SK-N-MC (cell line): ENCODE results near the gene TP73.

Experiments used
- DNase-seq: peaks from one replicate; pipeline ENCODE4 v3.0.0-alpha.2; 2011; ENCODE audit warnings: low read depth, low spot score
- H3K27ac ChIP-seq: fragments of 200-600 bp; sonication (generic); 2 replicates; pipeline ENCODE4 v1.5.1; 2016; ENCODE audit warnings: mixed run types
- H3K36me3 ChIP-seq: fragments of 200-600 bp; sonication (generic); 2 replicates; pipeline ENCODE4 v1.6.1; 2017; ENCODE audit warnings: antibody characterized with exemption, low read length, mixed read lengths; ENCODE audit not compliant: insufficient read depth
- H3K4me3 ChIP-seq: fragments of 200-600 bp; sonication (generic); 2 replicates; pipeline ENCODE4 v1.5.1; 2016
- H3K9ac ChIP-seq: fragments of 200-600 bp; sonication (generic); 2 replicates; pipeline ENCODE4 v1.8.0; 2017; ENCODE audit warnings: mixed run types, mixed read lengths; ENCODE audit not compliant: insufficient read length
- H3K9me3 ChIP-seq: fragments of 200-600 bp; sonication (generic); 2 replicates; pipeline ENCODE4 v1.6.1; 2017; ENCODE audit warnings: low read depth, mild to moderate bottlenecking, antibody characterized with exemption, low read length, moderate library complexity, mixed read lengths
- EZH2 ChIP-seq: fragments of 200-600 bp; sonication (generic); IDR thresholded peaks from one replicate; pipeline ENCODE4 v1.6.1; 2017; ENCODE audit warnings: antibody characterized with exemption
- FOXP2 ChIP-seq: optimal IDR thresholded peaks from 2 replicates; pipeline ENCODE3; 2011; ENCODE audit warnings: mild to moderate bottlenecking, moderate library complexity; ENCODE audit not compliant: insufficient read depth; ENCODE audit errors: extremely low read length, control extremely low read depth
- POLR2AphosphoS5 ChIP-seq: IDR thresholded peaks from 2 replicates; pipeline ENCODE4 v1.6.1; 2012; ENCODE audit warnings: mild to moderate bottlenecking, low read depth, low read length, borderline replicate concordance

TP73 gene

DNA sequence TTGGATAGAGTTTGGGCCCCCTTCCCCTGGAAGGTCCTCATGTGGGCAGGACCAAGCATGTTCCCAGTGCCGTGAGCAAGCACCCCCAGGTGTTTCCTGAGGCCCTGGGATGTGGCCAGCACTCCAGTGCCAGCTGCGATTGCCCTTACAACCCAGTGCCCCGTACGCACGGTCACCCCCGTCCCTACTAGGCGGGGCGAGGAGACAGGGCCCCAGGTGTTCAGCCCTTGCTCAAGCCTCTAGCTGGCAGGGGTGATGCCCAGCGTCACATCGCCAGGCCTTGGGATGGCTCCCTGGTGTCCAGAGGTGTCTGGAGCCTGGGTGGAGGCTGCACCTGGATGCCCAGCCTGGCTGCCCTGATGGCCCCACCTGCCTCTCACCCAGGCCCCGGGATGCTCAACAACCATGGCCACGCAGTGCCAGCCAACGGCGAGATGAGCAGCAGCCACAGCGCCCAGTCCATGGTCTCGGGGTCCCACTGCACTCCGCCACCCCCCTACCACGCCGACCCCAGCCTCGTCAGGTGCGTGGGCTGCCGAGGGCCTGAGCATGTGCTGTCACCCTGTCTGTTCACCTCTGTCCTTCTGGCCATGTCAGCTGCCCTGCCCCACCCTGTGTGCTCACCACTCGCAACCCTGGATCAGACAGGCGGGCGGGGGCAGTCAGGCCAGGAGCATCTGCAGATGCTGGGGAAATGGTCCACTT lies 78.4 kb downstream of the TP73 start:
- DNase-seq = no peak
- Histone ChIP-seq H3K27ac (no peak overlapping the region), H3K36me3 (no peaks in the 10 kb centered on the region)

DNA sequence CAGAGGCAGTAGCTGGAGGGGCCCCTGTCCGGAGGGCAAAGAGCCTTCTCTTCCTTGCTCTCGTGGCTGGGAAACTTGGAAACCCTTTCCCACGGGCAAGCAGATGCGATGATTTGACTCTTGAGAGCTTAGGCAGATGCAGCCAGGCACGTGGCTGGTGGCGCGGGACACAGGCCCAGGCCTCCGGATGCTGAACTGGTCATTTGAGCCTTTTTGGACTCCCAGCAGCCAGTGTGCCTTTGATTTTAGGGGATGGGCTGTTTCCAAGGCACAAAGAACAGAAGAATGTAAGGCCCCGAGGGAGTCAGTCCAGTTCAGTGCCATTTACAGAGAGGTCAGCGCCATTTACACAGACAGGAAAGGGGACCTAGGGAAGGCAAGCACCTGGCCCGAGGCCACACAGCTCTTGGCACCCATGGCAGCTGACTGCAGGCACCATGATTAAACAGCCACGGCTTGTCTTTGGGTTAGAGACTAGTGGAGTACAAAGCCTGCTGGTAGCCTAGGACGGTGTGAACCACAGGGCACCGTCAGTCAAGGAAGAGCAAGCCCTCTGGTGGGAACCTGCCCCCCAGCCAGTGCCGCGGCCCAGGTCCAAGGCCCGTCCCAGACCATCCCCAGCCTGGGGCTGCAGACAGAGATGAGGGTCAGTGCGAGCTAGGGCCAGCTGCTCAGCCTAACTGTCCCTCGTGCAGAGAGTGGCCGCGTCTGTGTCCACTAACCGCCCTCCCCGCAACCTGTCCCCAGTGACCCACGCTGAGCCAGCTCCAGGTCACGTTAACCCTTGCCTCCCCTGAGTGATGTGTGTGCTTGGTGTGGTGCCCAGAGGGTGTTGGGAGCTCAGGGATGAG lies 79.5 kb downstream of the TP73 start:
- DNase-seq = no peak
- Histone ChIP-seq H3K9ac (no peak overlapping the region), H3K4me3 (no peak overlapping the region), H3K9me3 (no peaks in the 10 kb centered on the region), H3K27ac (no peak overlapping the region), H3K36me3 (no peaks in the 10 kb centered on the region)
- TF ChIP-seq FOXP2 (no peak), EZH2 (no peak), POLR2AphosphoS5 (no peak)

More for the DNA sequence above, 78.4 kb downstream of the TP73 start:
- no peaks in the 10 kb centered on the region for H3K9me3 ChIP-seq
- TF ChIP-seq POLR2AphosphoS5 (no peak), FOXP2 (no peak), EZH2 (no peak)
- H3K9ac ChIP-seq = no peak overlapping the region
- no peak overlapping the region for H3K4me3 ChIP-seq

DNA sequence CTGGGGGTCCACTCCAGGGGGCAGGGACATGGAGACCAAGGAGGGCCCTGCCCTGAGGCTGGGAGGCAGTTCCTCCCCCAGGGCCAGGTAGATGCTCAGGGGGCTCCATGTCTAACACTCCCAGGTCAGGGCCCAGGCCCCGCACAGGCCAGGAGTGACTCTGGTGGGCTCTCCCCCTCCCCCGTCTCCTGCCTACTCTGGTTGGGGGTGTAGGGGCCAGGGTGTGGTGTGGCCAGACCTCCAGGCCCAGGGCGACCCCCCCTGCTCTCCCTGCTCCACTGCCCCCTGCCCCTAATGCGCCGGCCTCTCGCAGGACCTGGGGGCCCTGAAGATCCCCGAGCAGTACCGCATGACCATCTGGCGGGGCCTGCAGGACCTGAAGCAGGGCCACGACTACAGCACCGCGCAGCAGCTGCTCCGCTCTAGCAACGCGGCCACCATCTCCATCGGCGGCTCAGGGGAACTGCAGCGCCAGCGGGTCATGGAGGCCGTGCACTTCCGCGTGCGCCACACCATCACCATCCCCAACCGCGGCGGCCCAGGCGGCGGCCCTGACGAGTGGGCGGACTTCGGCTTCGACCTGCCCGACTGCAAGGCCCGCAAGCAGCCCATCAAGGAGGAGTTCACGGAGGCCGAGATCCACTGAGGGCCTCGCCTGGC lies 80.2 kb downstream of the TP73 start:
- H3K9me3 ChIP-seq = no peaks in the 10 kb centered on the region
- no peak overlapping the region for H3K27ac ChIP-seq
- H3K9ac ChIP-seq = no peak overlapping the region
- no peak for DNase-seq
- H3K36me3 ChIP-seq = no peaks in the 10 kb centered on the region
- H3K4me3 ChIP-seq = no peak overlapping the region
- TF ChIP-seq POLR2AphosphoS5 (no peak), FOXP2 (no peak)

DNA sequence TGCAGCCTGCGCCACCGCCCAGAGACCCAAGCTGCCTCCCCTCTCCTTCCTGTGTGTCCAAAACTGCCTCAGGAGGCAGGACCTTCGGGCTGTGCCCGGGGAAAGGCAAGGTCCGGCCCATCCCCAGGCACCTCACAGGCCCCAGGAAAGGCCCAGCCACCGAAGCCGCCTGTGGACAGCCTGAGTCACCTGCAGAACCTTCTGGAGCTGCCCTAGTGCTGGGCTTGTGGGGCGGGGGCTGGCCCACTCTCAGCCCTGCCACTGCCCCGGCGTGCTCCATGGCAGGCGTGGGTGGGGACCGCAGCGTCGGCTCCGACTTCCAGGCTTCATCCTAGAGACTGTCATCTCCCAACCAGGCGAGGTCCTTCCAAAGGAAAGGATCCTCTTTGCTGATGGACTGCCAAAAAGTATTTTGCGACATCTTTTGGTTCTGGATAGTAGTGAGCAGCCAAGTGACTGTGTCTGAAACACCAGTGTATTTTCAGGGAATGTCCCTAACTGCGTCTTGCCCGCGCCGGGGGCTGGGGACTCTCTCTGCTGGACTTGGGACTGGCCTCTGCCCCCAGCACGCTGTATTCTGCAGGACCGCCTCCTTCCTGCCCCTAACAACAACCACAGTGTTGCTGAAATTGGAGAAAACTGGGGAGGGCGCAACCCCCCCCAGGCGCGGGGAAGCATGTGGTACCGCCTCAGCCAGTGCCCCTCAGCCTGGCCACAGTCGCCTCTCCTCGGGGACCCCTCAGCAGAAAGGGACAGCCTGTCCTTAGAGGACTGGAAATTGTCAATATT lies 81.0 kb downstream of the TP73 start:
- H3K36me3 ChIP-seq = peaks cover under 1% of the 10 kb centered on the region; the same call in 1 of the 2 replicates
- H3K9ac ChIP-seq = no peak overlapping the region
- TF ChIP-seq FOXP2 (no peak), EZH2 (no peak), POLR2AphosphoS5 (no peak)
- no peak overlapping the region for H3K27ac ChIP-seq
- no peak overlapping the region for H3K4me3 ChIP-seq
- DNase-seq = no peak
- no peaks in the 10 kb centered on the region for H3K9me3 ChIP-seq

DNA sequence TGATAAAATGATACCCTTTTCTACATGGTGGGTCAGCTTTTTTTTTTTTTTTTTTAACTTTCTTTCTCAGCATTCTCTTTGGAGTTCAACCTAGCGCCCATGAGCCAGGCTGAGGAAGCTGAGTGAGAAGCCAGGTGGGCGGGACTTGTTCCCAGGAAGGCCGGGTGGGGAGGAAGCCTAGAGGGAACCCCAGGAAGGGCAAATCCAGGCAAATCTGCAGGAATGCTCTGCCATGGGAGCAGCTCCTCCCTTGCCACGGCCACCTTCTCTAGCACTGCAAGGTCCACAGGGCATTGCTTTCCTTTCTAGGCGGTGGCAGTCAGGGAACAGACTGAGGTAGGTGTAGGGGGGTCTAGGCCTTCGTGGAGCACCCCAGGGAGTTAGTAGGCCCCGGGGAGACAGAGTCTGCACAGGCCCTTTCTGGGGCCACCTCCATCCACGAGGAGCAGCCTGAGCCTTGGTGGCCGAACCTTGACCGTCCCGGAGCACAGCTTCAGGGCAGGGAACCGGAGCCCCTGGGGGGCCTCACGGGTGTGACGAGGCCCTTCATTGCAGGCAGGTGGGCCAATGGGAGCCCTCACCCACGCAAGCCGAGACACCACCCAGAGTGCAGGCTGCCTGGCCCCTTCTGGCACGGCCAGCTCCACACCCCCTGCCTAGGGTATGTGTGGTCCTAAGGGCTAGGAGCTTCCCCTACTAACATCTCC lies 81.7 kb downstream of the TP73 start:
- no peak for TF ChIP-seq FOXP2
- TF ChIP-seq POLR2AphosphoS5 = no peak
- TF ChIP-seq EZH2 = no peak
- DNase-seq = no peak
- Histone ChIP-seq H3K9me3 (no peaks in the 10 kb centered on the region), H3K36me3 (peaks cover 2% of the 10 kb centered on the region; the same call in 1 of the 2 replicates), H3K9ac (no peak overlapping the region), H3K27ac (no peak overlapping the region), H3K4me3 (no peak overlapping the region)

DNA sequence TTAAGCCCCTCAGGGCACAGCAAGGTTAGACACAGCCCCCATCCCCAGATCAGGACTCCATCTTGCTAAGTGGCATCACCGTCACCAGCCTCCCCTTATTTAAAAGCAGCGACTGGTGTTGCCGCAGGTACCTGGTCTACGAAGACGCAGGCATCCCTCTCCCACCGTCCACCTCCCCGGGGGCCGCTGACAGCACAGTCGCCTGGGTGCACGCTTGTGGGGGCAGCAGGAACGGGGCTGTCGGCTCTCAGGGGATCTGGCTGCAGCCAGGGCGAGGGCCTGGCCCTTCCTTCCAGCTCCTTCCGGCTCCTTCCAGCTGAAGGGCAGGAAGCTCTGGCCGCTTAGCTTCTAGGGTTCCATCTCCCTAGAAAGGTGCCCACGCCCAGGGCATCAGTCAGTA lies 82.3 kb downstream of the TP73 start:
- Histone ChIP-seq H3K36me3 (peaks cover 2% of the 10 kb centered on the region; the same call in 1 of the 2 replicates), H3K9ac (no peak overlapping the region), H3K27ac (no peak overlapping the region), H3K4me3 (no peak overlapping the region), H3K9me3 (no peaks in the 10 kb centered on the region)
- TF ChIP-seq EZH2 (no peak), FOXP2 (no peak), POLR2AphosphoS5 (no peak)
- no peak for DNase-seq

DNA sequence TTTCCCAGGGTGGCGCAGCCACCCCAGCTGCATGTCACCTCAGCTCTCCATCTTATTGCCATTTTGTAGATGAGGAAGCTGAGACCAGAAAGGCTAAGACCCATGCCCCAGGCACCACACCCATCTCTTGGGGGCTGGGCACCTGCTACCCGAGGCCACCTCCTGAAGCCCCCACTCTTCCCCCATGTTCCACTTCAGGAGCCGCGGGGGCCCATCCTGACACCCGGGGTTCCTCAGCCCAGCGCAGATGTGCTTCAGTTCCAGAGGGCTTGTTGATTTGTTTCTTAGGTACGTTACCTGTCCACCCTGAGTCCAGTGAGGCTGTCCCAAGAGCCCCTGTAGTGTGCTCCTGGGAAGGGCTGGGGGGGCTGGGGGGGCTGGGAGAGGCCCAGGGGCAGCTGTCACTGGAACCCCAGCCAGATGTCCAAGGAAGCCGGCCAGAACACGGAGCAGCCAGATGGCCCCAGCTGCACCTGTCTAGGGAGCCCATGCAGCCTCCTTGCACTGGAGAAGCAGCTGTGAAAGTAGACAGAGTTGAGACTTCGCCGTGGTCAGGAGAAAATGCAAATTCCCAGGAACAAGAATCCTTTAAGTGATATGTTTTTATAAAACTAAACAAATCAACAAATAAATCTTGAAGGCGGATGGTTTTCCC lies 82.8 kb downstream of the TP73 start:
- peaks cover 6% of the 10 kb centered on the region; the same call in 1 of the 2 replicates for H3K36me3 ChIP-seq
- no peak overlapping the region for H3K27ac ChIP-seq
- no peak overlapping the region for H3K9ac ChIP-seq
- no peaks in the 10 kb centered on the region for H3K9me3 ChIP-seq
- TF ChIP-seq EZH2 = no peak
- TF ChIP-seq POLR2AphosphoS5 = no peak
- TF ChIP-seq FOXP2 = no peak
- DNase-seq = no peak
- no peak overlapping the region for H3K4me3 ChIP-seq
